Endodermal cell (in vitro differentiated cells): ENCODE data around the gene CROCC2. TPM values are rescaled to one million over a fixed set of nuclear protein-coding genes. Genes with fewer than 3 reads are reported as not detected.

ENCODE experiments used
- DNase-seq: peaks from one replicate; pipeline ENCODE4 v3.0.0-alpha.2; 2017
- H3K27ac ChIP-seq: 2 replicates; pipeline ENCODE4 v1.5.1; 2013; ENCODE audit warnings: mild to moderate bottlenecking, low read depth, low read length, moderate library complexity
- H3K27me3 ChIP-seq: 2 replicates; pipeline ENCODE4 v1.6.1; 2013; ENCODE audit warnings: mild to moderate bottlenecking, low read length, moderate library complexity; ENCODE audit not compliant: insufficient read depth, control insufficient read depth, poor library complexity, severe bottlenecking
- H3K36me3 ChIP-seq: 2 replicates; pipeline ENCODE4 v1.7.0; 2013; ENCODE audit warnings: mild to moderate bottlenecking, low read length, moderate library complexity; ENCODE audit not compliant: control insufficient read depth, insufficient read depth
- H3K4me1 ChIP-seq: one replicate; pipeline ENCODE4 v1.7.0; 2013; ENCODE audit warnings: low read length; ENCODE audit not compliant: control insufficient read depth, insufficient read depth
- H3K4me3 ChIP-seq: 2 replicates; pipeline ENCODE4 v1.5.1; 2013; ENCODE audit warnings: mild to moderate bottlenecking, low read length, moderate library complexity
- H3K9ac ChIP-seq: 2 replicates; pipeline ENCODE4 v1.6.1; 2013; ENCODE audit warnings: mild to moderate bottlenecking, low read length, moderate library complexity; ENCODE audit not compliant: poor library complexity, severe bottlenecking; ENCODE audit errors: extremely low read depth
- H3K9me3 ChIP-seq: 2 replicates; pipeline ENCODE4 v1.6.1; 2013; ENCODE audit warnings: mild to moderate bottlenecking, low read length, moderate library complexity; ENCODE audit not compliant: control insufficient read depth
- H3K27ac Mint-ChIP-seq: 2 replicates; pipeline ENCODE4 v1.8.0; 2020; ENCODE audit warnings: mixed read lengths
- H3K27me3 Mint-ChIP-seq: 2 replicates; pipeline ENCODE4 v1.8.0; 2021; ENCODE audit warnings: mild to moderate bottlenecking, mixed read lengths; ENCODE audit not compliant: insufficient read depth
- H3K36me3 Mint-ChIP-seq: 2 replicates; pipeline ENCODE4 v1.8.0; 2020; ENCODE audit warnings: low read depth, mixed read lengths
- H3K4me1 Mint-ChIP-seq: 2 replicates; pipeline ENCODE4 v1.8.0; 2020; ENCODE audit warnings: mixed read lengths
- H3K4me3 Mint-ChIP-seq: 2 replicates; pipeline ENCODE4 v1.8.0; 2020; ENCODE audit warnings: mild to moderate bottlenecking, moderate library complexity, mixed read lengths
- H3K9me3 Mint-ChIP-seq: 2 replicates; pipeline ENCODE4 v1.8.0; 2020; ENCODE audit warnings: mild to moderate bottlenecking, mixed read lengths
- CTCF ChIP-seq: fragments of 200-600 bp; sonication (generic); conservative IDR thresholded peaks from 2 replicates; pipeline ENCODE4 v1.5.0; 2021; ENCODE audit warnings: antibody characterized with exemption, mild to moderate bottlenecking
- WGBS, 2 experiments: methylation state at CpG; one replicate each; pipeline versions ENCODE4 v1.1.5 to v1.1.7; 2013; ENCODE audit warnings: missing lambda C conversion rate in 2 of 2, mixed read lengths in 1 of 2; ENCODE audit not compliant: insufficient coverage in 1 of 2, insufficient read length in 1 of 2; 5-methylcytosine and 5-hydroxymethylcytosine counted together
- total RNA-seq, 2 donors: library from RNA; stranded (reverse); fragmentation: NEBNext Ultra II Directional in 1 of 2; extraction: Animal tissue kit (Norgen Biotek cat#: 25700) in 1 of 2; gene quantifications; 2 replicates in 1 of 2; 3 replicates in 1 of 2; pipeline ENCODE4 v1.2.1, GENCODE V29; 2021

CROCC2 gene
- total RNA-seq, 2 donors from 2014 or later = not detected

GRCh38 chr2:240887631-240888030 lies 18.5 kb upstream of the CROCC2 start:
- H3K9ac ChIP-seq = no peak overlapping the region
- no peaks in the 10 kb centered on the region for H3K36me3 ChIP-seq
- no peaks in the 10 kb centered on the region for H3K9me3 Mint-ChIP-seq
- H3K27me3 Mint-ChIP-seq = no peaks in the 10 kb centered on the region
- no peak overlapping the region for H3K4me3 Mint-ChIP-seq
- H3K4me1 ChIP-seq = peaks cover 4% of the 10 kb centered on the region
- no peak for TF ChIP-seq CTCF
- H3K27me3 ChIP-seq = no peaks in the 10 kb centered on the region
- H3K9me3 ChIP-seq = no peaks in the 10 kb centered on the region
- H3K4me1 Mint-ChIP-seq = peaks cover 3% of the 10 kb centered on the region
- H3K27ac Mint-ChIP-seq = no peak overlapping the region
- WGBS, 2 experiments = 77 to 88% methylated on average over 4 of the region's 4 CpGs
- no peak overlapping the region for H3K4me3 ChIP-seq
- no peaks in the 10 kb centered on the region for H3K36me3 Mint-ChIP-seq
- DNase-seq = no peak
- no peak overlapping the region for H3K27ac ChIP-seq

- peaks cover 3% of the 10 kb centered on the region for H3K4me1 Mint-ChIP-seq
- H3K27me3 ChIP-seq = no peaks in the 10 kb centered on the region
- H3K27ac ChIP-seq = no peak overlapping the region
- peaks cover 4% of the 10 kb centered on the region for H3K4me1 ChIP-seq
- H3K36me3 ChIP-seq = no peaks in the 10 kb centered on the region
- H3K4me3 Mint-ChIP-seq = no peak overlapping the region
- no peak for DNase-seq
- 92 to 93% methylated on average over 21 to 36 of the region's 37 CpGs for WGBS, 2 experiments
- no peaks in the 10 kb centered on the region for H3K9me3 ChIP-seq
- no peak overlapping the region for H3K4me3 ChIP-seq
- H3K36me3 Mint-ChIP-seq = no peaks in the 10 kb centered on the region
- H3K27me3 Mint-ChIP-seq = no peaks in the 10 kb centered on the region
- no peak overlapping the region for H3K9ac ChIP-seq
- H3K9me3 Mint-ChIP-seq = no peaks in the 10 kb centered on the region
- TF ChIP-seq CTCF = peak; percentile 29
- H3K27ac Mint-ChIP-seq = no peak overlapping the region
These were observed 17.8 kb upstream of the CROCC2 start for GRCh38 chr2:240888130-240888889.

- Histone ChIP-seq H3K36me3 (no peaks in the 10 kb centered on the region), H3K27me3 (no peaks in the 10 kb centered on the region), H3K9ac (no peak overlapping the region), H3K9me3 (no peaks in the 10 kb centered on the region), H3K4me3 (no peak overlapping the region), H3K4me1 (peaks cover 4% of the 10 kb centered on the region), H3K27ac (no peak overlapping the region)
- no peaks in the 10 kb centered on the region for H3K36me3 Mint-ChIP-seq
- H3K9me3 Mint-ChIP-seq = no peaks in the 10 kb centered on the region
- H3K27ac Mint-ChIP-seq = no peak overlapping the region
- peaks cover 5% of the 10 kb centered on the region for H3K4me1 Mint-ChIP-seq
- DNase-seq = no peak
- no peak overlapping the region for H3K4me3 Mint-ChIP-seq
- TF ChIP-seq CTCF = no peak
- 93 to 97% methylated on average over 6 to 11 of the region's 11 CpGs for WGBS, 2 experiments
- no peaks in the 10 kb centered on the region for H3K27me3 Mint-ChIP-seq
These were observed 17.1 kb upstream of the CROCC2 start for GRCh38 chr2:240888890-240889573.
